ENCODE data around the gene CASP10.
"Not testable (repeated sequence)": the region's sequence is repeated elsewhere in the genome, so short reads cannot be mapped to it uniquely, and the experiment has no call there.

The CASP10 gene

DNA sequence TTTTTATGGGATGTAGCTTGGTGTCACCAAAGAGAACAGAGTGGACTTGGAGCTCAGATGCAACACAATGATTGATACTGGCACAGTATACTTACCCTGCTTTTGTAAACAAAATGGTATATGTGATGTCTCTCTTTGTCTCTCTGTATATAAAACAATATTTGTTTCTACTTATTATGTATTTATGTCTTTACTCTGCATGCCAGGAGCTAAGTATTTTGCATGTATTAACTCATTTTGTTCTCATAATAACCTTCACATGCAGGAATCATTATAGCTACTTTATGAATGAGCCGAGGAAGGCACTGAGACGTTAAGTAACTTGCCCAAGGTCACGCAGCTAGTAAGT, 49.5 kb downstream of the CASP10 start:
- no peak for DNase-seq

DNA sequence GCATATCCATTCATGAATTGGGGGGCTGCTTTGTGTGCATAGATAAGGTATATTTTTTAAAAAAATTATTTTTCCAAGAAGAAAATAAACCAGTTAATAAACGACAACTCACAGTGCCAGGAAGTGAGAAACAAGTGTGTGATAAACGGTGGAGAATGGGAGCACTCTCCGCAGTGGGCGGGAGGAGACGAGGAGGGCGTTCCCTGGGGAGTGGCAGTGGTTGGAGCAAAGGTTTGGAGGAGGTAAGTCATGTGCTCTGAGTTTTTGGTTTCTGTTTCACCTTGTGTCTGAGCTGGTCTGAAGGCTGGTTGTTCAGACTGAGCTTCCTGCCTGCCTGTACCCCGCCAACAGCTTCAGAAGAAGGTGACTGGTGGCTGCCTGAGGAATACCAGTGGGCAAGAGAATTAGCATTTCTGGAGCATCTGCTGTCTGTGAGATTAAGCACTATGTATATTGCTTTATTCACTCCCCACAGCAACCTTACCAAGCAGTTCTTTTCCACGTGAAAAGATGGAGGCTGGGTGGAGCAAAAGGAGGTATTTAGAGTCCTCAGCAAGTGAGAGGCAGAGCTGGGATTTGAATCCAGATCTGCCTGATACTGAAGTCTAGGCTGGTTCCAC, 50.4 kb downstream of the CASP10 start:
- DNase-seq = peak in 2 of 58 donors; percentile 3 to 20

GRCh38 chr2:201233812-201234662, 51.1 kb downstream of the CASP10 start:
- DNase-seq = no peak

DNA sequence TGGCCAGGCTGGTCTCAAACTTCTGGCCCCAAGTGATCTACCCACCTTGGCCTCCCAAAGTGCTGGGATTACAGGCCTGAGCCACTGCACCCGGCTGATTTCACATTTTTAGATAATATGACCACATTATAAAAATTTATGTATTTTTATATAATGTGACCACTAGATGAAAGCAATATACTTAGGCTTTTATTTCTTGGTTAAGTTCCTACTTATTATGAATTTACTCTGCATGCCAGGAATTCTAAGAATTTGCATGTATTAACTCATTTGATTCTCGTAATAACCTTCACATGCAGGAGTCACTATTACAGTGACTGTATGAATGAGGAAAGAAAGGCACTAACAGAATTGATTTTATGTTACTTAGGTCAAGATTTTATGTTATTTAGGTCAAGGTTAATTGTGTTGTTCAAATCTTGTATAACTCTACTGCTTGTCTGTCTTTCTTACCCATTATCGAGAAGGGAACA, 51.8 kb downstream of the CASP10 start:
- DNase-seq = no peak

- DNase-seq = peak in 9 of 58 donors; percentile 8 to 48 (median 23)
These were observed 53.2 kb downstream of the CASP10 start for GRCh38 chr2:201235860-201236811.

- DNase-seq = no peak
These were observed 54.7 kb downstream of the CASP10 start for GRCh38 chr2:201237486-201238123.

GRCh38 chr2:201239167-201239935, 56.4 kb downstream of the CASP10 start:
- DNase-seq = not testable (repeated sequence)

DNA sequence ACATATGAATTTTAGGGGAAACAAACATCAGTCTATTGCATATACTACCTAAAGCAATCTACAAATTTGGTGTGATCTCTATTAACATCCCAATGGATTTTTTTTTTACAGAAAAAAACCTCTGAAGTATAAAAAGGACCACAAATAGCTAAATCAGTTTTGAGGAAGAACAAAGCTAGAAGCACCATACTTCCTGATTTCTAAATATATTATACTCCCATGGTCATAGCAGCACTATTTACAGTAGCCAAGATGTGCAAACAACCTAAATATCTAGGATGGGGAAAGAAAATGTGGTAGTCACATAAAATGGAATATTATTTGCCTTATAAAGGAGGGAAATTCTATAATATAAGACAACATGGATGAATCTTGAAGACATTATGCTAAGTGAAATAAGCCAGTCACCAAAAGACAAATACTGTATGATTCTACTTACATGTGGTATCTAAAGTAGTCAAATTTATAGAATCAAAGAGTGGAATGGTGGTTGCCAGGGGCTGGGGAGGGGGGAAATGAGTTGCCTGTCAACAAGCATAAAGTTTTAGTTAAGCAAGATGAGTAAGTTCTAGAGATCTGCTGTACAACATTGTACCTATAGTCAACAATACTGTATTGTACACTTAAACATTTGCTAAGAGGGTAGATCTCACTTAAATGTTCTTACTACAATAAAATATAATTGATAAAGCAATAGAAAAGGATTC, 59.8 kb downstream of the CASP10 start:
- no peak for DNase-seq

DNA sequence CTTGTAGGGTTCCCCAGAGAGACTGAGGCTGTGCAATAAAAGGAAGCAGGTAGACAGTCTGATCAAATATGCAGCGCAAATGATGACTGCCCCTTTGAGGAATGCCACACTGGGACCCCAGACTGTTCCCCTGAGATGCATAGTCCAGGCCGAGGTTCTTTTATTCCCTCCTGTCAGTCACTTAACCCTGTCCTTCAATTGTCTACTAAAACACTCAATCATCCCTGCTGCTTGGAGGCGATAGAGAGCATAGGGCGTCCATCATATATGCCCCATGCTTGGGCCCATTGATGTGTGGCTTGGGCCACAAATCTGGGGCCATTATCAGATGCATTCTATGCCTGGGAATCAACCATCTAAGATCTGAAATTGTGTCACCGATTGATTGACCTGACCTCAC, 61.9 kb downstream of the CASP10 start:
- no peak for DNase-seq

- no peak for DNase-seq
These were observed 63.3 kb downstream of the CASP10 start for GRCh38 chr2:201246280-201246679.

DNA sequence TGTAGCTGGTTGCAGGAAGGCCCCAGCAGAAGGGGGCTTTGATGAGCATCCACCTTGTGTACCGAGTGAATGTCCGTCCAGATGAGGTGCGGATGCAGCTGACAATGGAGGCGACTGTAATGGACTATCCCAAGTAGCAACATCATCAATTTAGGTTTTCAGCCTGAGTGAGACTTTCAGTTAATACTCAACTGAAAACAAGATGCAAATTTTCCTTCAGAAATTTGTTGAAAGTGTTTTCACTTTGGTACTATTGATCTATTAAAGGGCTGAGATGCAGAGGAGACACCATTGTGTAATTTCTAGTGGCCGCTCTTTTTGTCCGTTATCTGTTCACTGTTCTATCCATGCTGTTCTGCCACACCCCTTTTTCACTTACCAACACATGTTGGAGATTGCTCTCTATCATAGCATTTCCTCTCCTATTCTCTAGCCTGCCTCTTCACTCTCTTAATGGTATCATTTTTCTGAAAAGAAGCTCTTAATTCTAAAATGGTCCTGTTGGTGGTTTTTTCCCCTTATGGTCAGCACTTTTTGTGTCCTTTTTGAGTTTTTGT, 65.4 kb downstream of the CASP10 start:
- no peak for DNase-seq

DNA sequence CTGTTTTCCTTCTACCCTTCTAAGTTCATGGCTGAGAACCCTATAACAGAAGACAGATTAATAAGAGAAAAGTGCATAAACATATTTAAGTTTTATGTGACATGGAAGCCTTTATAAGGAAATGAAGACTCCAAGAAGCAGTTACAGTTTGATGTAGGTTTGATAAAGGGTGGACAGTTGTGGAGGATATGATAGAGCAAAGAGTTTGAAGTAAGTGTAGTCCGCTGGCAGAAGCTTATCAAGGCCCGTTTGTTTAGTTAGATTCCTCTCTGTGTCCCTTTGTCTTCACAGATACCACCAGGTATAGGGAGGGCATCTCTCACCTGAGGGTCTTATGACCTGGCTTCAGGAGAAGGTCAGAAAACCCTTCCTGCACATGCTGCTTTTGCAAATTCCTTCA, 66.9 kb downstream of the CASP10 start:
- DNase-seq = no peak

- no peak for DNase-seq
These were observed 67.8 kb downstream of the CASP10 start for GRCh38 chr2:201250741-201251140.

DNA sequence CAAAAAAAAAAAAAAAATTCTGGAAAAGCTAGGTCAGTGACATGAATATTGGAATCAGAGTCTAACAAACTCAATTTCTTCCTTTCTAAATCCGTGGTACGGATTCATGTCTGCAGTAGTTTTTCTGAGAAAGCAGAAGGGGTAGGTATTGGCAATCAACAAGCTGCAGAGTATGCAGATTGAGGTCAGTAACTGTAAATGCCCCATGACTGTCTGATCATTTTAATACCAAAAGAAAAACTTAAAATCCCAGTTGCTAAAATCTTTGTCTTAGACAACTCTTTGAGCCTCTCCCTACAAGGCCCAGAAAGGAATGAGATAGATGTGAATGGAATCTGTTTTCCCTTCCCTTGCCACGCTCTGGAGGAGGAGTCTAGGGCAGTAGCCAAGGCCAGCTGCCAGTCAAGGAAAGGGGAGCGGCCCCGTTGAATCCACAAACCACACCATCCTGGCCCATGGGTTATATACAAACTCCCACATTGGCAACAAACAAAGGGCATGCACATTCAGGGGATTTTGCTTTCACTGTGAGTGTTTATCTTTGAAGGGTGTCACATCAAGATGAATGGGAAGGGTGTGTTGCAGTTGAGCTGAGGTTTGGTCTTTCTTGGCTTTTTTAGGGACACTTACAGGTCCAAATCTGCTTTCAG, 71.3 kb downstream of the CASP10 start:
- DNase-seq = no peak

DNA sequence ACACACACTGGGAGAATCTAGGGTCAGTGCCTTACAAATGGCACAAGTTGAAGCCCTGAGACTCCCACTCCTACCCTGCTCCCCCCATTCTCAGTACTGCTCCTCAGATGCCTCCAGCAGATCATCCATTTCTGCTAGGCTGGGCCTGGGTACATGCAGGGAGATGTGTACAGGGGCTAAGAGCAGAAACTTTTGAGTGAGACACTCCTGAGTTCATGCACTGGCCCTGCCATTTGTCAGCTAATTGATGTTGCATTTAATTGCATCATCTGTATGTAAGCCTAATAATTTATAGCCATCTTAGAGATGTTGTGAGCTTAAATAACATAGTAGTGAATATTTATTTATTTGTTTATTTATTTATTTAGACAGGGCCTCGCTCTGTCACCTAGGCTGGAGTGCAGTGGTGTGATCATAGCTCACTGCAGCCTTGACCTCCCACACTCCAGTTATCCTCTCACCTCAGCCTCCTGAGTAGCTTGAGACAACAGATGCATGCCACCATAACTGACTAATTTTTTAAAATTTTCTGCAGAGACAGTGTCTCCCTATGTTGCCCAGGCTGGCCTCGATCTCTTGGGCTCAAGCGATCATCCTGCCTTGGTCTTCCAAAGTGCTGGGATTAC, 72.6 kb downstream of the CASP10 start:
- no peak for DNase-seq

DNA sequence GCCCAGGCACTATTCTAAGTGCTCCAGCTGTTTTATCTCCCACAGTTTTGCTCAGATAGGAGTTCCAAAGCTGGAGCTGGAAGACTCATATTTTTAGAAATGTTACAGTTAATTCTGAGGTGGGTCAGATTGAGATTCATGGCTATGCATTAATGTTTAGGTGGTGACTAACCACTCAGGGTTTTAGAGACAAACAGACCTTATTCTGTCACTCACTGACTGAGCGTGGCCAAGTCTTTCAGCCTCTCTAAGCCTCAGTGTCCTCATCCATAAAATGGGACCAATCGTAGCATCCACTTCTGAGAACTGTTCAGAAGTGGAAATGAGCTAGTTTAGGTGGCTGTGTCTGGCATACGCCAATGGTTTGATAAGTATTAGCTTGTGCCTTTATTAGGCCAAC, 73.1 kb downstream of the CASP10 start:
- no peak for DNase-seq

DNA sequence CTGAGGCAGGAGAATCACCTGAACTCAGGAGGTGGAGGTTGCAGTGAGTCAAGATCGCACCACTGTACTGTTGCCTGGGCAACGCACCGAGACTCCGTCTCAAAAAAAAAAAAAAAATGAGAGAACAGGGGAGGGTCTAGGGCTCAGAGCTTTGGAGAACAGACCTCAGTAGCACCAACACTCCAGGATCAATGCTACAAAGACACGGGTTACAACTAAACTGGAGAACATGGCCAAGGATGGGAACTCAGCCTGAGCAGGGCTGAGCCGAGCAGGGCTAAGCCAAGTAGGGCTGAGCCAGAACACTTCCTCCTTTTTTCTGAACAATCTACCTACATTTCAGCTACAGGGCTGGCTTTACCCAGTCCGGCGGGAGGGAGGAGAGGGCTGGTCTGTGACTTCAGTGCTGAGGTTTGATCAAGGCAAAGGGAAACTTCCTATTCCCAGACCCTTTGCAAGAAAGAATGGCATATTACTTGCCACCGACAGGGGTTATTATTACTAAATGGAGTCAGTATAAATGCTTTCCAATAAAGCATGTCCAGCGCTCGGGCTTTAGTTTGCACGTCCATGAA, 74.5 kb downstream of the CASP10 start:
- peak in 2 of 58 donors; percentile 23 to 35 for DNase-seq

All from anterior cingulate cortex (tissue), 58 donors.